Measurements from ENCODE around the gene IGHMBP2. TPM values are rescaled to one million over a fixed set of nuclear protein-coding genes. Genes with fewer than 3 reads are reported as not detected.

Gene IGHMBP2
- total RNA-seq, 1 donor from 2014 or later: 11.0 TPM

DNA sequence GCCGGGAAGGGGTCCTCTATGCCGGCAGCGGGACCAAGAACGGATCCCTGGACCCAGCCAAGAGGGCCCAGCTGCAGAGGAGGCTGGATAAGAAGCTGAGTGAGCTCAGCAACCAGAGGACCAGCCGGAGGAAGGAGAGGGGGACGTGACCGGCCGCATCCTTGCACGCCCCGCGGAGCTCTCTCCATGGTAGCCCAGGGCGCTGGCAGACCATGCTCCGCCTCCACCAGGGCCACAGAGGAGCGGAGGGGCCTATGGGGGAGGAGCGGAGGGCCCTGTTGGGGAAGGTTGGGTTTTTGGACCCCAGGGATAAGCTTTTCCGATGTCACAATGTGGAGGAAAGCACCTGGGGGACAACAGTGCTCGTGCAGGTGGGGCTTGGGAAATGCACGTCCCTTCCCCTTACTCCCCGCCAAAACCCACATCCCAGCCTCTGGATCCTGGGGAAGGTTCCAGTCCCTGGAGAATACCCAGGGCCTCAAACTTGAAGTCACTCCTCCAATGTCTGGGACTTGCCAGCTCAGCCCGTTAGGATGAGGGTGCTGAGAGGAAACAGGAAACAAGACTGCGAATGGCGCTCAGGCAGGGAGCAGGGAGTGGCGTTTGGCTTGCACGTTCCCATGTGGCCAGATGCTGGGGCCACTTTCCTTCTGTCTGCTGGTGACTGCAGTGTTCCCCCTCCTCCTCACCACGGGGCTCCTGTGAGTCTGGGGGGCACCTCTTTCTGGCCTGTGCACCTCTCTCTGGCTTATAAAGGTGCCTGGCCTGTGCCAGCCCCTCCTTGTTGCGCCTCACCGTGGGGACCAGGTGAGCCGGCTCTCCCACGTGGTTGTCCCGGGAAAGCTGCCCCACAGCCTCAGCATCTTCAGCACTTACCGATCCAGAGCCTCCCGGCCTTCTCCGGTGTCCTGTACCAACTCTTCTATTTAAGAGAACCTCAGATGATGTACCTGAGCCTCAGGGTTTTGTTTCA is 36.2 kb downstream of the IGHMBP2 start:
- no peak for DNase-seq

DNA sequence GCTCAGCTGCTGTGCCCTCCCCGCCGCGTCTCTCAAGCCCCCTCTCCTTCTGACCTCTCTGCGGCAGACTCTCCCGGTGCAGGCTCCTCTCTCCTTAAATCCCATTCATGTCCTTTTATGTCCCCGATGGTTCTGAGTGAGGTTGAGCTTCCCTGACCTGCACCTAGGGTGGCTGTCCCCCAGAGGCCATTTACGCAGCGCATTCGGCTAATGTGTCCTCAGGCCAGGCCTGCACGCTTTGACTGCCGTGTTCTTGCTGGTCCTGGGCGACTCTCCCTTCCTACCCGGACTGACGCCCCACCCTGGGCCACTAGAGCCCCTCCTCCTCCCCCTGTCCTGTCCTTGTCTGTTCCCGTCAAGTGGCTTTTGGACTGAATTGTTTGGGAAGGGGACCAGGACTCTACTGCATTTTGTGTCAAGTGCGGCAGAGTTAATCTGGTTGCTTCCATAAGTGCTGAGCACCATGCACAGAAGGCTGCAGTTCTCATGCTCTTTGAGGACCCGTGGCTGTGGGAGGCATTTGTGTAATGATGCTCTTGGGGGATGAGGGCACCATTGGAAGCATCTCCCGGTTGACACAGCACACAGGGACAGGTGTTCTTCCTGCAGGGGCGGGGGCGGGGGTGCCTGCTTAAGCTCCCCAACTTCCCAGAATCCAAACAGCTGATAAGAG is 37.1 kb downstream of the IGHMBP2 start:
- no peak for DNase-seq

DNA sequence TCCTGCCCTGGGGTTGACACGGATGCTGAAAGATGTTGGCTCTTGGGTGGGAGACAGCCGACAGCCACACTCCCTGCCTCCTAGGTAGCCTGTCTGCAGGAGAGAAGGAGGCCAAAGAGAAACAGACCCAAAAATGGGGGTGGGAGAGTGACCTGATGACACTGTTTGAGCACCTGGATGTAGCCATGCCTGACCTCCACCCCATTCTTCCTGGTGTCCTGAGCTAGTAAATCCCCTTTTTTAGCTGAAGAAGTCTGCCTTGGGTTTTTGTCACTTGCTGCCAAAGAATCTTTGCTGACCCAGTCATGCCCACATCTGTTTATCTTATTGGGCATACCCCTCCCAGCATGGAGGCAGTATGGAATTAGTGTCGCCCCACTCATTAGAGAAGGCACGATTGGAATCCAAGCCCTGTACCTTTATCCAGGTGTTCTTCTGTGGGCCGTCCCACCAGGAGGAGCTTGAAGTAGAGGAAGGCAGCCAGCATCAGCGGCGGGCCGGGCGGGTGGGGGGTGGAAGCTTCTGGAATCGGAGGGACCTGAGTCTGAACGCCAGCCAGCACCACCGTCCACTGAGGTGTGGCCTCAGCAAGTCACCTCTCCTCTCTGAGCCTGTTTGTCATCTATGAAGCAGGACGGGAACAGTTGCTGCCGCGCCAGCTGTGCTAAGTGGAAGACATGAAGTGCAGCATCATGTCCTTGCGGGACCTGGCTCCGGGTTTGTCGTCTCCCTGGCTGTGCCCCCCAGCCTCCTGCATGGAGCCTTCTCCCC is 37.8 kb downstream of the IGHMBP2 start:
- DNase-seq: no peak

DNA sequence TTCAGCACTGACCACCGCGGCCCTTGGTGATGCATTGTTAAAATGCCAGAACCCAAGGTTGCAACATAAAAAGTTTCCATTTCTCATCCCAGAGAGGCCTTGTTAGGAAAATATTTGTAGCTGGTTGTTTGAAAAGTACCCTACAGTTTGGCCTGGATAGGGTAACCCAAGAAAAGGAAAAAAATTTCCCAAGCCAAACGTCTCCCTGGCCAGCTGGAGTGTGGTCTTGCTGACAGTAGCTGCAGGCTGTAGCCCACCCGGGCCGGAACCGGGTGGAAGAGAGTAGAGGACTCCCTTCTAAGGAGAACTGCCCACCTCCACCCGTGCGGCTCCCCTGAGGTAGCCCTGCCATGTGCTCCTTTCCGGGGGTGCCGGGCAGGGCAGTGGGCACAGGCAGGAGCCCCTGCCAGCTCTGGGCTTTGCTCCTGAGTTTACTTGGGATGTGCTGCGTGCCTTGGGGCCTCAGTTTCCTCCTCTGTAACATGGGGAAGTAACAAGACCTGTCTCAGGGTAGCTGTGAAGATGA is 38.5 kb downstream of the IGHMBP2 start:
- DNase-seq: no peak

DNA sequence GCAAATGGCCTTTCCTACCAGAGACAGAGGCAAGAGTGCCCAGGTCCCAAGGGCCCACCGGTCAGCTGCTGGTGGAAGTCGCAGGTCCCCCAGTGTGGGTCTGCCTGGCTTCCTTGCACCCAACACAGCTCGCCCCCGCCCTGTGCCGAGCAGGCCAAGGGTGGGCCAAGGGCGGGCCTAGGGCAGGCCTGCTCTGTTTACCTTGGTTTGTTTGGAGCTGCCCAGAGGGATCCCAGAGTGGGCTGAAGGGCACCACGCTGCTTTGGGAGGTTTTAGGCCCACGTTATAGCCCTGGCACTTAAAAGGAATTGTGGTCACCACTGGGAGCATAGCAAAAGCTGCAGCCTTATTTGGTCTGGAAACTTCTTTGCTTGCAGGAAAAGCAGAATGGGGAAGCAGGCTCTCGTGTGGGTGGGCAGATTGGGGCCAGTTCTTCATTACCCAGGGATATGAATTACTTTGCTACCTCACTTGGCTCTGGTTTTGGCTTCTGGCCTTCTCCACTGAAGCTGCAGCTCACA is 39.1 kb downstream of the IGHMBP2 start:
- DNase-seq: no peak

DNA sequence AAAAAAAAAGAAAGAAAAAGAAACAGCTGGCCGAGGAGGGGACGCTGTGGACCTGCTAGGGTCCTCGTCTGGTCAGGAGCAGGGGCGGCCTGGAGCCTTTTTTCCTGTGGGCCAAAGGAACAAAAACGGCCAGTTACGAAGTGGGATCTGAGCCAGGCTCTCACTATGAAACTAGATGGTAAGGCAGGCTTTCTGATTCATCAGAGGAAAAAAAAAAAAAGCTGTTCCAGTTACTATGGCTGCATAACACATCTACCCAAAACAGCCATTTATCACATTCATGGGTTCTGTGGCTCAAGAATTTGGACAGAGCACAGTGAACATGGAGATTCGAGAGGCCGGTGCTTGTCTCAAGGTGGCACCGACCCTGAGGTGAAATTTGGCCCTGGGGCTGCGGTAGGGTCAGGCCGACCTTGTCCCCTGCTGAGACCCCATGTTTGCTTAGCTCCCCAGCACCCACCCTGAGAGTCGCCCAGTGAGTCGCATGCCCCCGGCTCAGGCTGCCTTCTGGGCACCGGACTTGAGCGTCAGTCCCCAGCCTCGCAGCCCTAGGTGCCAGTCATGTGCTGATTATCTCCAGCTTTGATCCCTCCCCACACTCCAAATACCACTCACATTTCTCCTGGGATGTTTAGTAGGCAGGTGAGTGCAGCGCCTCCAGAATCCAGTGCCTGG is 42.9 kb downstream of the IGHMBP2 start:
- peak; percentile 8 for DNase-seq

DNA sequence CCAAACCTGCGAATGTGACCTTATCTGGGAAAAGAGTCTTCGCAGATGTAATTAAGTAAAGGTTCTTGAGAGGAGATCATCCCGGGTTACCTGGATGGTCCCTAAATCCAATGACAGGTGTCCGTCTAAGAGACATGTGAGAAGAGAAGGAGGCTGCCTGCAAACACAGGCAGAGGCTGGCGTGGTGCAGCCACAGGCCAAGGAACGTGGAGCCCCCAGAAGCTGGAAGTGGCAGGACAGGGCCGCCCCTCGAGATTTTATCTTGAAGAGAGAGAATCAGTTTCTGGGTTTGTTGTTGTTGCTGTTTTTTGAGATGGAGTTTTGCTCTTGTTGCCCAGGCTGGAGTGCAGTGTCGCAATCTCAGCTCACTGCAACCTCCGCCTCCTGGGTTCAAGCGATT is 43.5 kb downstream of the IGHMBP2 start:
- no peak for DNase-seq

DNA sequence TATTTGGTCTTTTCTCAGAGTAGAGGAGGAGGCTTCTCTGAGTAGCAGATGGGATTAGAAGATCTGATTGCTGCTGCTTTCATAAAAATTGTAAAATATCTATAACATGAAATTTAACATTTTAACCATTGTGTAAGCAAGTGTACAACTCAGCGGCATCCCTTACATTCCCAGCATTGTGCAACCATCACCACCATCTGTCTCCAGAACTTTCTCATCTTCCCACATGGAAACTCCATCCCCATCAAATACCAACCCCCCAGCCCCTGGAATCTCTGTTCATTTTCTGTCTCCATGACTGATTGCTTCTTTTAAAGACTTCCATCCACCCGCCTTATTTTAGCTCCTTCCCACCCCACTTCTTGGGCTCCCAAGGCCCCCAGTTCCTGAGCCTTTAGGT is 44.8 kb downstream of the IGHMBP2 start:
- peak; percentile 52 for DNase-seq

DNA sequence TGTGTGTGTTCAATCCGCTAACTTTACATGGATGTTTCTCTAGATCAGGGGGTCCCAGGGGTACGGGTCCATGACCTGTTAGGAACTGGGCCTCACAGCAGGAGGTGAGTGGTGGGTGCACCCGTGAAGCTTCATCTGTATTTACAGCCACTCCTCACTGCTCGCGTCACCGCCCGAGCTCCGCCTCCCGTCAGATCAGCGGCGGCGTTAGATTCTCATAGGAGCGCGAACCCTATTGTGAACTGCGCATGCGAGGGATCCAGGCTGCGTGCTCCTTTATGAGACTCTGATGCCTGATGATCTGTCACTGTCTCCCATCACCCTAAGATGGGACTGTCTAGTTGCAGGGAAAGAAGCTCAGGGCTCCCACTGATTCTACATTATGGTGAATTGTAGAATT is 45.2 kb downstream of the IGHMBP2 start:
- no peak for DNase-seq

DNA sequence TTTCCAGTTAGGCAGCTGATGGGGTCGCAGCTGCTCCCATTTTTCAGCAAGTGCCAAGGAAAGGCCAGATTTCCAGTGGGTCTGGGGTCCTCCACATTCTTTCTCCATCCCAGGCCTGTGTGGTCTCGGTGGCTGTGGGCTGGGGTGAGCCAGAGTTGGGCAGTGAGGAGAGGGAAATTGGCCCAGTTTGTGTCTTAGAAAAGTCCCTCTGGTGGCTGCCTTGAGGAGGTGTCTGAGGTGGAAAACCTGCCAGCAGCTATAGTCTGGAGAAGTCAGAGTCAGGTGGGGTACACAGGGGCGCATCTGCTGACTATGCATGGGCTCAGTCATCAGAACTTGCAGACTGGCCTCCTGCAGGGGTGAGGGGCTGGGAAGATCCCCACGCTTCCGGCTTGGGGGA is 46.6 kb downstream of the IGHMBP2 start:
- no peak for DNase-seq

DNA sequence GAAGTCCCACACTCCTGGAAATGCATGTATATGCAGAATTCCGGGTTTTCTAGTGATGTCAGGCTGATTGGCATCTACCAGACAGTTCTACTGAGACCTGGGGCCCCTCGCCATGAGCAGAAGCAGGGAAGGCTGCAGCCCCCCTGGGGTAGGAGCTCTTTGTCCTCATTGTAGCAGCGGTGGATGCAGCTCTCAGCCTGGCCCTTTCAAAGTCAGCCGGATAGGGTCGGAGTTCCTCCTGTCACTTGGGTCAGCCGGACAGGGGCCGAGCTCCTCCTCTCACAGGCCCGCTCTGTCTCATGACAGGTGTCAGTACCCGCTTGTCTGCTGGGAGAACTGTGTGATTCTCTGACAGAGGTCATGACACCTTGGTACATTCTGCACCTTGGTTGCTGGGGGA is 47.1 kb downstream of the IGHMBP2 start:
- DNase-seq: no peak

DNA sequence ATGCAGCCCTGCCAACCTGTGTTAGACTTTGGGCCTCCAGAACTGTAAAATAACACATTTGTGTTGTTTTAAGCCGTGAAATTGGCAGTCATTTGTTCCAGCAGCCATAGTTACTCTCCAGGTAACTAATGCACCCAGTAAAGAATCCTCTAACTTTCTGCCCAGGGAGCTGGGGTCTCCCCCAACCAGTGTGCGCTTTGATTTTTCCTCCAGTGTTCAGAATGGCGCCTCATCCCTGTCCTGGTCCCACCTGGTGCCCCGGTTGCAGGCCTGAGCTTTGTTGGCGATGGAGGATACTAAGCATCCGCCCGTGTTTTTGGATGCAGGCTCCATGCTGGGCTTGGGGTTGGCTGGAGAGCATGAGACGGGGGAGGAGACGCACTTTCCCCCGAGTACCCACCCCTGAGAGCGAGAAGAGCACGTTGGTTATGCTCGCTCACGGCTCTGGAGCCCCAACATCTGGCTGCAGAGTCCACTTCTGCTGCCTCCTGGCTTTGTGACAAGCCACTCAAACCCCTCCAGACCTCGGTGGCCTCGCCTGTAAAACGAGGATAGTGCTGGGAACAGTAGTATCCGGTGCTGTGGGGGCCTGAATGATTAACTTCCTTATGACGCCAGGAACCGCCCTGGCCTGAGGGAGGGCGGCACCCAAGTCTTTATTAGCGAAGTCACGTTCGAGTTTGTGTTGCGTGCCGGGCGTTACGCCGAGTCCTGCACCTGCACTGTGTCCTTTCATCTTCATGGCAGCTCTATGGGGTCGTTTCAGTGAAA is 51.3 kb downstream of the IGHMBP2 start:
- DNase-seq: peak; percentile 8

DNA sequence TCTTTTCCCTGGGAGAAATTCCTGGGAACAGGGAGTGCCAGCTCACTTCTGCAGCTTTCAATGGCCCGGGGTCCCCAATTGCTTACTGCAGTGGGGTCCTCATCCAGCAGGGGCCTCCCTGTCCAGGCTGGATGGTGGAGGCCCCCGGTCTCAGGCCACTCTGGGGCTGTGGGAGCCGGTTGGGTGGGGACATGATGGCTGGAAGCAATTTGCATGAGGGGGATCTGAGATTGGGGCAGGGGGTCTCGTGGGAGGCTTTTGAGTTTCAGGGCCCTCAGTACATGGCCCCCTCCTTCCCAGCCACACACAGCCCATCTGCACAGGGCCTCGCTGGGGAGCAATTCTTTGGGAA is 51.9 kb downstream of the IGHMBP2 start:
- DNase-seq: no peak

DNA sequence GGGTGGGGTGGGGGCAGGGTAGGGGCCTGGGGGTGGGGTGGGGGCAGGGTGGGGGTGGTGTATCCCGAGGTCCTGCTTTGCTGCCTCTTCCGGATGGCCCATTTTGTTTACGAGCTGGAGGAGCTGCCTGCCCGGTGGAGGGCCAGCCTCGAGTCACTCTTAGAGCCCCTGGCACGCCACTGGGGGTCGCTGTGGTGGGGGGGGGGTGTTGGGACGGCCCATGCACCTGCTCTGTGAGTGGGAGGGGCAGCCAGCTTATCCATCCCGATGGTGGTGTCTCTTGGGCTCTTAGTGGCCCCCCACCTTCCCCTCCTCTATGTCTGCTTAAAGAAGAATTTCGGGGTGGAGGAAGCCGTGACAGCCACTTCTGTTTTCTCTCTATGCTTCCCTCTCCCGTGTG is 52.5 kb downstream of the IGHMBP2 start:
- DNase-seq: no peak

DNA sequence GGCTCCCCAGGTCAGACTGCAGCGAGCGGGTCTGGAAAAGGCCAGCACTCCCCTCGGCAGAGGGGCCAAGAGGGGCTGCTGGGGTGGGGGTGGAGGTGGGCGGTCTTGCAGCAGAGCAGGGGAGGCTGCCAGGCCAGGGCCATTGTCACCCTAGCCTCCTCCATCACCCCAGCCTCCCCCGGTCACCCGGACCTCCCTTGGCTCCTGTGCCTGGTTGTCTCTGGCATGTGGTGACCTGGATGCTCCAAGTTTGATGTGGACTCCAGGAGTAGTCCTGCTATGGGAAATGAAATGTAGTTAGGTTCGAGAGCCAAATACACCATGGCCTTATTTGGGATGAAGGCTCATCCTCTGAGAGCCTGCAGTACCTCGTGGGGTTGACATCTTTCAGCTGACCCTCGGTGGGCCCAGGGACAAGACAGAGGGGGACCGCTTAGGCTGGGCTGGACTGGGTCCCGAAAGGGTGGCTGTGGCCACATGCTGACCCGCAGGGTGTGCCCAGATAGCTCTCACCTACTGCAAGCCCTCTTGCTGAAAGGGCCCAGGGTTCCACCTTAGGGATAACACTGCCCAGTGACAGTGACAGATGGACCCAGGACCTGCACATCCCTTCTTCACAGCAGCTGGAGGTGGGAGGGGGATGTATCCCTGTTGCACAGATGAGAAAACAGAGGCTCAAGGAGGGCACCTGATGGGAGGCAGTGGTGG is 53.0 kb downstream of the IGHMBP2 start:
- no peak for DNase-seq

DNA sequence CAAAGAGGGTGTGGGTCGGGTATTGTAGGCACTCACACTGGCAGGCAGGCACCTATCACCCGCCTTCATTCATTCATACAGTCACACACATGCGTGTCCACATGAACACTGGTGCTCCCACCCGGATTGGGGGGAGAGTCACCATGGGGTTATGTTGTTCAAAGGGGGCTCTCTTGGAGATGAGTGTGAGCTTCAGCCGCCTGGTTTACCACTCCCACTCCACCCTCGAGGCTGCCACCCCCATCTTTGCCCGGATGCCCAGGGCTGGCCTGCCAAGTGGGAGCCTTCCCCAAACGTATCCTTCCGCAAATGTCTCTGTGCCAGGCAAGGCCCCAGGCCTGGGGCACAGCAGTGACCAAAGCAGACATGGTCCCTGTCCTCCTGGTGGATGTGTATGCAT is 54.5 kb downstream of the IGHMBP2 start:
- no peak for DNase-seq

DNA sequence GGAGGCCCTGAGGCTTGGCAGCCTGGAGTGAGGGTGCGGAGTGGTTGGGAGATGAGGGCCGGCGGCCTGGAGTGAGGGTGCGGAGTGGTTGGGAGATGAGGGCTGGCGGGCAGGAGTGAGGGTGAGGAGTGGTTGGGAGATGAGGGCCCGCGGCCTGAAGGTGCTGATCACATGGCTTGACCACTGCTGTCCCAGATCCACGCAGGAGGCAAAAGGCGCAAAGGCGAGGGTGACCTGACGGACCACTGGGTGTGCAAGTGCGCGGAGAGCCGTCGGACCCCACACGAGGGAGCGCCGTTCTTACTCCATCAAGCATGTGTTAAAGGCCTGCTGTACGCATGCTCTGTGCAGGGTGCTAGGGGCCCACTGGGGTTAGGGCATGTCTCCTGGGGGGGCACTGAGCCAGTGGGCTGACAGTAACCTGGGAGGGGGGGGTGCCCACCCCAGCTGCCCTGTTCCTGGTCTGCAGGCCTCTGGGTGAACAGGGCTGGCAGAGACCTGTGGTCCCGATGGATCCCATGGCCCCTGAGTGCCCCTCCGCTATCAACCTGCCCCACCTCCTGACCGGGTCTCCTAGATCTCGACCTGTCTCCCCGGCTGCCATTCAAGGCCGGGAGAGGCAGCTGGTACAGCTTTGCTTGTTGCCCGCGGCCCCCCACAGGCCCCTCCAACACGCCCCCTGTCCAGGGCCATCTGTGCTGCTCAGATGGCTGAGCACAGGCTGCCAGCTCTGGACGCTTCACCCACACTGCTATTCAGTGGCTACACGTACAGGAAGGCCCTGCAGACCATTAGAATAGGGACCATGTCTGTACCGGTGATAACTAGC is 56.0 kb downstream of the IGHMBP2 start:
- no peak for DNase-seq

DNA sequence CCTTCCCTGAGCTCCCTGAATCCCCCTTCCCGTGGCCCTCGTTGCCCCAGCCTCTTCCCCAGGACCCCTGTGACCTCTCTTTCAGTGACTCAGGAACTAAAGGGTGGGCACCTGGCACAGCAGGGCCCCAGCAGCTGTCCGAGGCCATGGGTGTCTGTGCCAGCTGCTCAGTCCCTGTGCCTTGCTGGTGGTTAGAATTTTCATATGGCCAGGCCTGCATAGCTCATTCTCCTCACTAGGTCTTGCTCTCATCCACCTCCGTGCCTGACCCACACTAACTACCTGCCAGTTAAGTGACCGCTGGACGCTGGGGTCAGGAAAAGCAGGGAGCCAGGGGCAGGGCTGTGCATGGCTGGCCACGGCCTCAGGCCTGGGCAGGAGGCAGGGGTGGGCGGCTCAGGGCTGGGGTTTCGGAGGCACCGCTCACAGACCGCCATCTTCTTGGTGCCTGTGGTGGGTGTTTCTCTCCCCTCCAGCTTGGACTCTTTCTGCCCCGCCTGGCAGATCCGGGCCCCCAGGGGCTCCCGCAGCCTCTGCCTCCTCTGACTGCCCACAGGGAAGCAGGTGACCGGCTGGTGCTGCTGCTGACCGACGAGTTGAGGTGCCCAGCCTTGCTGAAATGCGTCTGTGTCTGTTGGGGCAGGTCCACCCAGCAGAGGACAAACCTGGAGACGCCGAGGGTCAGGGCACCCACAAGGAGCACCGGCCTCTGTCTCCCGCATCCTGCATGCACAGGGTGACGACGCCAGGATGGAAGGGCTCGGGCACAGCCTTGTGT is 56.8 kb downstream of the IGHMBP2 start:
- no peak for DNase-seq

DNA sequence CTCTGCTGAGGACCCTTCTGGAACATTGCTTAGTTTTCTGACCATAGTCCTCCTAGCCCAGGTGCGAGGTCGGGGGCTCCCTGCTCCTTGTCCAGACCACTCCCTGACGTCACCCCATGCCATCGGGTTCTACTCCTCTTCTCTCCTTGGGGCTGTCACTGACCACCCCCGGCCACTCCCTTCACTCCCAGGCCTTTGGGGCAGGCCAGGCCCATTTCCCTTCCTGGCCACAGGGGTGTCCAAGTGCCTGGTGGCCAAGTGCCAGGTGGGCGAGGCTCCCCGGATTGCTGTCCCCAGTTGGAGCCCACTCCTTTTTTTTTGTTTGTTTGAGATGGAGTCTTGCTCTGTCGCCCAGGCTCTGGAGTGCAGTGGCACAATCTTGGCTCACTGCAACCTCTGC is 57.6 kb downstream of the IGHMBP2 start:
- no peak for DNase-seq

Measured in skin of body (tissue), 2 donors.